DND-41 (cell line): Measurements from ENCODE around the gene BCL2A1.

Experiments used
- CTCF ChIP-seq: IDR thresholded peaks from 2 replicates; pipeline ENCODE4 v1.5.1; 2012; ENCODE audit warnings: borderline replicate concordance, low read length, moderate library complexity, mild to moderate bottlenecking; ENCODE audit not compliant: poor library complexity, severe bottlenecking; ENCODE audit errors: extremely low read depth
- EZH2 ChIP-seq: IDR thresholded peaks from 3 replicates; pipeline ENCODE4 v1.6.1; 2012; ENCODE audit warnings: borderline replicate concordance, low read depth, mild to moderate bottlenecking, moderate library complexity, low read length, inconsistent platforms; ENCODE audit not compliant: severe bottlenecking

GRCh38 chr15:79939399-79939798 lies 31.6 kb downstream of the BCL2A1 start:
- TF ChIP-seq CTCF: no peak
- TF ChIP-seq EZH2: no peak
